Medulla oblongata (tissue), 1 donor: ENCODE measurements around the gene SRBD1.

Source experiments
- DNase-seq: peaks from one replicate; pipeline ENCODE4 v3.0.0-alpha.2; 2015; ENCODE audit errors: extremely low spot score

Gene SRBD1

GRCh38 chr2:45596761-45597160 is 14.3 kb downstream of the SRBD1 start:
- DNase-seq, result no peak

DNA sequence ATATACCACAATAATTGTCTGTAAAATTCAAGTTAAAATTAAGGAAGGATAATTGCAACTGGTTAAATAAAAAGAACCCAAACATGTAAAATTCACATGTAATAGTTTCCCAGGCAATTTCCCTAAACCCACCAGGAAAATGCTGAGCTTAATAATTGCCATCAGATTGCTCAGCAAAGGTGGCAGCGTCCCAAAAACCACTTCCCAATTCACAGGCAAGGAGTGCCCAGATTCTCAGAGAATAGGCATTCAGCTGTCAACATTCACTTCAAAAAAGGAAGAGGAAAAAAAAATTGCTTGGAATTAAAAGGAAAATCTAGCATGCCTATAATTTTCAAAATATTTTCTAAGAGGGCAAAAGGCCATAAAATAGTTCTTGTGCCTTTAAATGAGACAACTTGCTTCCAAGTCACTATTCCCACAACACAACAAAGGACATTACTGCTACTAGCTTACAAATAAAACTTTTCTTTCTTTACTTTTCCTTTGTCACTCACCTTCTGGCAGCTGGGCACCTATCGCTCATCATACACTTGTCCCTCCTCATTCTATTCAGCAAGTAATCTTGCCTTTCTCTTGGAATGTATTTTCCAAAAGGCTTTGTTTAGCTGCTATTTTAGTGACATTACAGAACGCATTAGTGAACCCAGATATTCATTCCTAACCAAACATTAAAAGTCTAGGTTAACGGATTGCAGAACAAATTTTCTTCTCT is 15.2 kb downstream of the SRBD1 start:
- peak; percentile 63 for DNase-seq

DNA sequence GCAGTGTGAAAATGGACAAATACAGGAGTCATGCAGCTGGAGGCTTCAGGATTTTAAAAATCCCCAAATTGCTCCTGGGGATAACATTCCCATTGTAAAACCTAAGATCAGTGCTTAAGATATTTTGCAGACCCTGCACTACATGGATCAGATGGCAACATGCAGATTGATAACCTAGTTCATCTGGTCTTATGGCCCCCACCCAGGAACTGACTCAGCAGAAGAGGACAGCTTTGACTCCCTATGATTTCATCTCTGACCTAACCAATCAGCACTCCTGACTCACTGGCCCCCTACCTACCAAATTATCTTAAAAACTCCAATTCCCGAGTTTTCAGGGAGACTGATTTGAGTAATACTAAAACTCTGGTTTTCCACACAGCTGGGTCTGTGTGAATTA is 20.0 kb downstream of the SRBD1 start:
- no peak for DNase-seq

GRCh38 chr2:45588158-45588829 is 22.8 kb downstream of the SRBD1 start:
- DNase-seq, result no peak

DNA sequence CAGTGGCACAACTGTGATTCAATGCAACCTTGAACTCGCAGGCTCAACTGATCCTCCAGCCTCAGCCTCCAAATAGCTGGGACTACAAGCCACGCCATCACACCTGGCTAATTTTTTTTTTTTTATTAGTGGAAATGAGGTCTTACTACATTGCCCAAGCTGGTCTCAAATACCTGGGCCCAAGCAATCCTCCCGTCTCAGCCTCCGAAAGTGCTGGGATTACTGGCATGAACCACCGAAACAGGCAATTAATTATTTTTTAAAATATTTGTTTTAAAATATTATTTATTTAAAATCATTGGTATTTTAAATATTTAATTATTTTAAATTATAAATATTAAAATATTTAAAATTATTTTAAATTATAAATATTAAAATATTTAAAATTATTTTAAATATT is 24.5 kb downstream of the SRBD1 start:
- no peak for DNase-seq

- DNase-seq, result peak; percentile 50
Measured at GRCh38 chr2:45585267-45585861, 25.7 kb downstream of the SRBD1 start.

- no peak for DNase-seq
Measured at GRCh38 chr2:45583977-45584376, 27.1 kb downstream of the SRBD1 start.

GRCh38 chr2:45582522-45582921 is 28.5 kb downstream of the SRBD1 start:
- DNase-seq, result no peak

GRCh38 chr2:45578056-45578843 is 32.8 kb downstream of the SRBD1 start:
- DNase-seq, result peak; percentile 12

- DNase-seq, result no peak
Measured at GRCh38 chr2:45577441-45577840, 33.6 kb downstream of the SRBD1 start.

GRCh38 chr2:45575881-45576280 is 35.2 kb downstream of the SRBD1 start:
- no peak for DNase-seq

GRCh38 chr2:45572979-45573378 is 38.1 kb downstream of the SRBD1 start:
- DNase-seq, result no peak

GRCh38 chr2:45571940-45572339 is 39.1 kb downstream of the SRBD1 start:
- no peak for DNase-seq

DNA sequence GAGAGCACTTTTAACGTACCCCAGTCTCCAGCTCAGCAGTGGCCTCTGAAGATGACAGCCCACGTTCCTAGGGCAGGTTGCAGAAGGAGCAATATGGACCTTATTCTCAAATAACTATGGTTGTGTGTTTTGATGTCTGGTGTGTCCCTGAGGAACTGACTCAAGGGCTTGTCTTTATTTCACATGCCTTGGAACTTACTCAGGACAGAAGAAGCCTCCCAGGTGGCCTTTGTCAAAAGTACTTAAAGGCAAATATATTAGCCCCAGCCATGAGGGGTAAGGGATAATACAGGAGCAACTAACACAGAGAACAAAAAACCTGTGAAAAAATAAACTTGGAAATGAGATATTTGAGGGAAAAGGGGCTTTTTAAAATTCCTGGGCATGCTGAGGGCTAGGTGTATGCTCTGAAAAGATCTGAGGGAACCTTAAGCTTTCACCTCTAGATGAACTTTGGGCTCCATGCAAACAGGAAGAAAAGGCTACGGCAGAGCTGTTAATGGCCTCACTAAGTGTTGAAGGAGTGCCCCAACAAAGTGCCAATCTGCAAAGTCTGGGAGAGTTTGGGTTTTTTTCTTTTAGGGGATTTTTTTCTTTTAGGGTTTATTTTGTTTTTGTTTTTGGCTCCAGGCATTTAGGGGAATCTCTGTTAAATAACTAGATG is 40.3 kb downstream of the SRBD1 start:
- no peak for DNase-seq

- DNase-seq, result no peak
Measured at GRCh38 chr2:45568935-45569334, 42.1 kb downstream of the SRBD1 start.

GRCh38 chr2:45567974-45568789 is 42.9 kb downstream of the SRBD1 start:
- DNase-seq, result peak; percentile 71

GRCh38 chr2:45567288-45567963 is 43.6 kb downstream of the SRBD1 start:
- no peak for DNase-seq

DNA sequence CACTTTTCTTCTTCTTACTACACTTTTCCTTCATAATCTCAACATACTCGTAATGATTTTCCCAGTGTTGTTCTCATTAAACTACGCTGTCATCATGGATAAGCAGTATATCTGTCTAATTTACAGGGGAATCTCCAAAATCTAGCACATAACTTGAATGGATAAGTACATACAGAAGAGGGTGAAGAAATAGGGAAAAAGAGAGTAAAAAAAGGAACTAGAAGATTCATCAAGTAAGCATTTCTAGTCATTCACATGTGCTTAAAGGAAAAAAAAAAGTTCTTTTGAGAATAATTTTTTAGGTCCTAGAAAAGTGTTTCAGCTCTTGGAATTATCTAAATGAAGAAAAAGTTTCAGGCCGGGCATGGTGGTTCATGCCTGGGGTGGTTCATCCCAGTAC is 51.6 kb downstream of the SRBD1 start:
- no peak for DNase-seq

DNA sequence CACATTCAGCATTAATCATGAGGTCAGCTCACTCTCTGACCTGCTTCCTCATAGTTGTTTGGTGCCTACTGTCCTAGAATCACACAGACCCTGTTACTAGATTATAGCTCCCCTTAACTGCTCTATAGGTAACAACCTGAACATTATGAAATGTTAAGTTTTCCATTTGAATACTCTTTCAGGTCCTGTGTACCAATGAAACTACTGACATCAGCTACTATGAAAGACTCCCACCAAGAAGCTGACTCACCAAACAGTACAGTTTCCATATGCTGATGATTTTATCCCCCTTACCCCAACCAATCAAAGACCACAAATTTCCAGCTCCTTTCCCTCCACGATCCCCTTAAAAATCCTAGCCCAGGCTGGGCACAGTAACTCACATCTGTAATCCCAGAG is 56.3 kb downstream of the SRBD1 start:
- DNase-seq, result no peak

GRCh38 chr2:45554073-45554741 is 56.9 kb downstream of the SRBD1 start:
- no peak for DNase-seq
